OCI-LY7 (cell line): ENCODE results near the gene ZNF850. TPM values are rescaled to one million over a fixed set of nuclear protein-coding genes. Genes with fewer than 3 reads are reported as not detected.

Source experiments
- BruUV-seq: library from RNA; stranded (reverse); fragments of 400-500 nt; replicated peaks from 2 replicates; lab custom pipeline; 2021; lab: Mats Ljungman, UMichigan
- CTCF ChIA-PET: fragments of 300-600 bp; sonication (Branson Sonifier 250); formaldehyde crosslinking; loops from one replicate; lab custom pipeline; 2022; ENCODE audit warnings: antibody characterized with exemption; ENCODE audit not compliant: unreplicated experiment; lab: Charles Lee
- POLR2A ChIA-PET: fragments of 300-600 bp; sonication (Branson Sonifier 250); formaldehyde crosslinking; loops from one replicate; lab custom pipeline; 2022; ENCODE audit warnings: antibody characterized with exemption; lab: Charles Lee
- DNase-seq: peaks from one replicate; pipeline ENCODE4 v3.0.0-alpha.2; 2015; ENCODE audit warnings: low spot score
- H2AFZ ChIP-seq: fragments of 200-600 bp; sonication (generic), shearing (Covaris generic); 2 replicates; pipeline ENCODE4 v1.6.1; 2014; ENCODE audit warnings: mild to moderate bottlenecking, antibody characterized with exemption, low read length, moderate library complexity
- H3K27ac ChIP-seq: fragments of 200-600 bp; sonication (generic); 2 replicates; pipeline ENCODE4 v1.5.1; 2014; ENCODE audit warnings: mixed run types, low read depth, mild to moderate bottlenecking, moderate library complexity, low read length, inconsistent platforms; ENCODE audit not compliant: poor library complexity, severe bottlenecking
- H3K36me3 ChIP-seq: fragments of 200-600 bp; sonication (generic); 2 replicates; pipeline ENCODE4 v1.6.1; 2014; ENCODE audit warnings: mild to moderate bottlenecking, antibody characterized with exemption, low read length, moderate library complexity, mixed read lengths; ENCODE audit not compliant: insufficient read depth
- H3K4me1 ChIP-seq: fragments of 200-600 bp; sonication (generic); 2 replicates; pipeline ENCODE4 v1.5.1; 2014; ENCODE audit warnings: mild to moderate bottlenecking, low read length; ENCODE audit not compliant: insufficient read depth, poor library complexity, severe bottlenecking
- H3K4me2 ChIP-seq: fragments of 200-600 bp; sonication (generic); 2 replicates; pipeline ENCODE4 v1.6.1; 2014; ENCODE audit warnings: mild to moderate bottlenecking, low read length
- H3K4me3 ChIP-seq: fragments of 200-600 bp; sonication (generic); 2 replicates; pipeline ENCODE4 v1.5.1; 2014; ENCODE audit warnings: mild to moderate bottlenecking, low read depth, low read length; ENCODE audit not compliant: poor library complexity, severe bottlenecking
- H3K79me2 ChIP-seq: fragments of 200-600 bp; sonication (generic); 2 replicates; pipeline ENCODE4 v1.6.1; 2016; ENCODE audit warnings: low read depth, mild to moderate bottlenecking, low read length, moderate library complexity, mixed read lengths; ENCODE audit not compliant: insufficient read depth
- H3K9me2 ChIP-seq: fragments of 200-600 bp; sonication (generic); 2 replicates; pipeline ENCODE4 v1.6.1; 2016; ENCODE audit warnings: mild to moderate bottlenecking, low read length, mixed read lengths; ENCODE audit not compliant: insufficient read depth
- H3K9me3 ChIP-seq: fragments of 200-600 bp; sonication (generic); 2 replicates; pipeline ENCODE4 v1.6.1; 2014; ENCODE audit warnings: mild to moderate bottlenecking, mixed run types, low read length, mixed read lengths
- H4K20me1 ChIP-seq: fragments of 200-600 bp; sonication (generic); 2 replicates; pipeline ENCODE4 v1.6.1; 2014; ENCODE audit warnings: mild to moderate bottlenecking, antibody characterized with exemption, low read length, moderate library complexity, mixed read lengths; ENCODE audit not compliant: insufficient read depth
- CTCF ChIP-seq: fragments of 200-600 bp; sonication (generic); conservative IDR thresholded peaks from 2 replicates; pipeline ENCODE4 v1.5.1; 2014; ENCODE audit warnings: mild to moderate bottlenecking, antibody characterized with exemption, low read length, moderate library complexity, mixed read lengths
- EZH2phosphoT487 ChIP-seq: fragments of 200-600 bp; sonication (generic); IDR thresholded peaks from 2 replicates; pipeline ENCODE4 v1.6.1; 2018; ENCODE audit warnings: low read depth, borderline replicate concordance, mild to moderate bottlenecking, mixed run types, antibody characterized with exemption, low read length, moderate library complexity, mixed read lengths
- intact Hi-C: fragments of 100-400 bp; cut with micrococcal nuclease; formaldehyde crosslinking; loops from one replicate; pipeline ENCODE4 v1.10.0; 2022; ENCODE audit not compliant: unreplicated experiment
- total RNA-seq, 2 experiments: library from RNA; depleted of rRNA in 1 of 2; stranded (reverse); fragments of >200 nt in 1 of 2; shearing (Covaris generic) in 1 of 2; gene quantifications; 2 replicates each; pipeline ENCODE4 v1.2.3, GENCODE V29; 2014 to 2022

The ZNF850 gene
- total RNA-seq, 2 experiments from 2014 or later: 8.4 to 10.6 TPM

GRCh38 chr19:36668646-36669045 is 104.0 kb downstream of the ZNF850 start:
- ChIA-PET CTCF (no interaction called here), POLR2A (no interaction called here)
- DNase-seq: no peak
- no peak for TF ChIP-seq EZH2phosphoT487
- TF ChIP-seq CTCF: no peak
- H3K9me2 ChIP-seq: no peaks in the 10 kb centered on the region
- H3K4me2 ChIP-seq: no peak overlapping the region
- no peak overlapping the region for H2AFZ ChIP-seq
- no TSS peak for BruUV-seq
- H3K4me3 ChIP-seq: no peak overlapping the region
- no peaks in the 10 kb centered on the region for H3K79me2 ChIP-seq
- H4K20me1 ChIP-seq: no peaks in the 10 kb centered on the region
- intact Hi-C loops: no loop called here
- H3K27ac ChIP-seq: no peak overlapping the region
- no peaks in the 10 kb centered on the region for H3K9me3 ChIP-seq
- no peaks in the 10 kb centered on the region for H3K4me1 ChIP-seq
- H3K36me3 ChIP-seq: peaks cover 16% of the 10 kb centered on the region

GRCh38 chr19:36665832-36666231 is 106.8 kb downstream of the ZNF850 start:
- no peaks in the 10 kb centered on the region for H3K4me1 ChIP-seq
- ChIA-PET POLR2A (no interaction called here), CTCF (no interaction called here)
- H4K20me1 ChIP-seq: no peaks in the 10 kb centered on the region
- intact Hi-C loops: no loop called here
- H3K27ac ChIP-seq: no peak overlapping the region
- TF ChIP-seq EZH2phosphoT487 (no peak), CTCF (no peak)
- no peak for DNase-seq
- H3K4me3 ChIP-seq: peak overlapping the region; percentile 72
- H3K36me3 ChIP-seq: peaks cover 15% of the 10 kb centered on the region
- no peak overlapping the region for H2AFZ ChIP-seq
- H3K9me2 ChIP-seq: no peaks in the 10 kb centered on the region
- no peaks in the 10 kb centered on the region; the same call in 1 of the 2 replicates for H3K9me3 ChIP-seq
- peak overlapping the region; percentile 59 for H3K4me2 ChIP-seq
- H3K79me2 ChIP-seq: no peaks in the 10 kb centered on the region
- BruUV-seq: no TSS peak

Other genes starting within 250 kb of the ZNF850 start
- 9.9 and 11.1 TPM in 2 replicates for gene ZNF260, start 244.5 kb downstream of the ZNF850 start, total RNA-seq (2014; rRNA removed; shearing (Covaris generic))
- gene ZNF260, start 244.5 kb downstream of the ZNF850 start, total RNA-seq (2022): 14.5 and 17.5 TPM in 2 replicates
- 9.0 and 11.6 TPM in 2 replicates for gene ZNF529, start 199.5 kb downstream of the ZNF850 start, total RNA-seq (2014; rRNA removed; shearing (Covaris generic))
- 13.4 and 18.6 TPM in 2 replicates for gene ZNF529, start 199.5 kb downstream of the ZNF850 start, total RNA-seq (2022)
- 1.1 and 2.1 TPM in 2 replicates for gene ZNF382, start 167.5 kb downstream of the ZNF850 start, total RNA-seq (2014; rRNA removed; shearing (Covaris generic))
- 2.1 and 3.2 TPM in 2 replicates for gene ZNF382, start 167.5 kb downstream of the ZNF850 start, total RNA-seq (2022)
- 4.8 and 9.7 TPM in 2 replicates for gene ZNF461, start 106.0 kb downstream of the ZNF850 start, total RNA-seq (2014; rRNA removed; shearing (Covaris generic))
- gene ZNF461, start 106.0 kb downstream of the ZNF850 start, total RNA-seq (2022): 7.8 and 7.9 TPM in 2 replicates
- gene ZNF567, start 85.2 kb downstream of the ZNF850 start, total RNA-seq (2014; rRNA removed; shearing (Covaris generic)): 8.3 and 8.4 TPM in 2 replicates
- gene ZNF567, start 85.2 kb downstream of the ZNF850 start, total RNA-seq (2022): 8.6 and 12.9 TPM in 2 replicates
- gene ZNF790, start 65.6 kb upstream of the ZNF850 start, total RNA-seq (2014; rRNA removed; shearing (Covaris generic)): 4.3 and 5.4 TPM in 2 replicates
- gene ZNF790, start 65.6 kb upstream of the ZNF850 start, total RNA-seq (2022): 2.7 and 3.0 TPM in 2 replicates
- 1.1 and 3.3 TPM in 2 replicates for gene ZNF345, start 78.1 kb upstream of the ZNF850 start, total RNA-seq (2014; rRNA removed; shearing (Covaris generic))
- 3.0 and 4.3 TPM in 2 replicates for gene ZNF345, start 78.1 kb upstream of the ZNF850 start, total RNA-seq (2022)
- gene ZNF829, start 143.5 kb upstream of the ZNF850 start, total RNA-seq (2014; rRNA removed; shearing (Covaris generic)): not detected in 2 replicates
- gene ZNF829, start 143.5 kb upstream of the ZNF850 start, total RNA-seq (2022): not detected in 2 replicates
- gene ZNF568, start 143.5 kb upstream of the ZNF850 start, total RNA-seq (2014; rRNA removed; shearing (Covaris generic)): 0.13 and 0.15 TPM in 2 replicates
- gene ZNF568, start 143.5 kb upstream of the ZNF850 start, total RNA-seq (2022): 0.11 TPM in 1 of 2 replicates, not detected in the other